Renal cortex interstitium (tissue), 11 donors: ENCODE data around the gene TMEM242. TPM values are rescaled to one million over a fixed set of nuclear protein-coding genes. Genes with fewer than 3 reads are reported as not detected.

ENCODE experiments used
- DNase-seq, 11 donors: peaks; one replicate each; pipeline ENCODE4 v3.0.0-alpha.2; 2013; ENCODE audit warnings: low read depth in 9 of 11, low spot score in 4 of 11; ENCODE audit errors: extremely low read depth in 1 of 11
- polyA plus RNA-seq, 3 donors: library from polyadenylated mRNA; unstranded; fragments of 120-200 nt; gene quantifications; one replicate each; pipeline ENCODE4 v1.2.1, GENCODE V29; 2013; ENCODE audit not compliant: insufficient read length in 3 of 3

The TMEM242 gene
- polyA plus RNA-seq, 3 donors = 11.1 to 13.9 (median 12.7) TPM

DNA sequence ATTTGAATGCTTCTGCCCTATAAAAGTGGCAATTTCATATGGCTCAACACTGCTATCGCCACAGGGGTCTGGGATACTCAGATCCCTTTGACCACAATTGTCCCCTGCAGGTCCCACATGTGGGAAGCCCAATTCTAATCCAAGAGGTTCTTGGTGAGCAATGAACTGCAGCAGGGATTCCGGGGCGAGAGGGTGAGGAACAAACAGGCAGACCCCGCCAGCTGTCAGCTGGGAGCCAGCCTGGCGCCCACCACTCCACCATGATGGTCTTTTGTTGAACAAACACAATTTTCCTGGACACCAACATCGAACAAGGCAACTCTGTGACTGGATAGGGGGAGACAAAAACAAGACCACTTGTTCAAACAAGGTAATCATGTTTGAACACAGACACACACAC lies 80.5 kb downstream of the TMEM242 start:
- DNase-seq = no peak

DNA sequence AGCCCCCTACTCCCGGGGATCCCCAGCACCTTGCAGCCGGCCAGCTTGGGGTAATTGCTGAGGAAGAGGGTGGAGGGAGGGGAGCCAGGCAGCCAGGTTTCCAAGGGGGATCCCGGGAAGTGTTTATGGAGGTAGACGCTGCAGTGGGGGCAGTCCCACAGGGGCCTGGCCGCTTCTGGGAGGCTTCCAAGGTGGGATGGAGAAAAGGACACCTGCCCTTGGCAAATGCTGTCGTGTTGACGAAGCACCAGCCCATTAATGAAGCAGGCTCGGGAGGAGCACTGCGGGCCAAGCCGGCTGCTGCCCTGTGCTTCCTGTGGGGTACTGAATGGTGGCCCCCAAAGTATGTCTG lies 82.4 kb downstream of the TMEM242 start:
- no peak for DNase-seq

DNA sequence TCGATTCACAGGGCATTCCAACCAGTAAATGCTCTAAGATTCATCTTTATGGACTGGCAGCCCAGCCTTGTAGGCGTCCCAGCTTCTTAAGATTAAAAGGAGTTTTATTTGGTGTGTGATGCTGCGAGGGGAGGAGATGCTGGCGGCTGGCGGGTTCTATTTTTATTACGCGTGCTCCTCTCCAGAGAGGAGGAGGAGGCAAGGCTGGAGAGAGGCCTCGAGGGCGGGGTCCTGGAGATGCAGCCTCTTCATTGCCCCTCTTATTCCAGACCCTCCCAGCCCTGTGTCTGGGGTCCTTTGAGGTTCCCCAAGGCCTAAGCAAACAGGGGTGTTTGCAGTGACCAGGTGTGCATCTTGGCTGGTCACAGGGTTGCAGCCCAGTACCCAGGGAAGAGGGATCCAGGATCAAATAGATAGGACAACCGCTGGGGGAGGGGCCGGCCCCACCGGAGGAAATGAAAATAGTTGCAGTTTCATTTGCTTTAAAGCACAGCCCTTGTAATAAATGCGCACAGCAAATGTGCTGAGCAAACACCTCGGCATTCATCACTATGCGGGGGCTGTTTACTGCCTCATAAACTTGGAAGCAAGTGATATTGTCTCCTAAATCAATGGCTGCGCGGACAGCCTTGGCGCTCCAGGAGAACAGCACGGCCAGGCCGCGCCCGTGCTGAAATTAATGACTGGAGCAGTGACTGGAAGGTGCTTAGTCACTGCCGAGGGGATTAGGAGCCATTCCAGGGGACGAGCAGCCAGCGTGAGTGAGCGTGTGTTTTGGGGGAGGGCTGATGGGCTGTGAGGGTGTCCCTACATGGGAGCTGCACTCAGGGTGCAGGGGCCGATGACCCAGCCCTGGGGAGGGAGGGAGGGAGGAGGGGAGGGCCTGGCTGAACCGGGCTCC lies 83.0 kb downstream of the TMEM242 start:
- peak in 3 of 11 donors; percentile 68 to 82 (median 71) for DNase-seq

DNA sequence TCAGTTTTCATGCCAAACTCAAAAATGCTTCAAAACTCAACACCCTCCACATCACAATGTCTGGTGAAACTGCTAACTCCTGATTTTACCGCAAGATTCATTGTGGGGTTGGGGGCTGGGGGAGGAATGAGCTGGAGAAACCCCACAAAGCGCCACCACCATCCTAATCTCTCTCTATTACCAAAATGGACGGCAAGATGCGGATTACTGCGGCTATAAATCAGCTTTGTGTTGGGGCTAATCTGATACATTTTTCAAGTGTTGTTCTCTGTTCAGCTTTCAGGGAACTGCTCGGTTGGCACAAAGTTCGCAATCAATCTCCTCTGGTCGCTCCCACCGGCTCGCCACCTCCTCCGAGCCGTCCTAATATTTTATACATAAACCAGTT lies 83.7 kb downstream of the TMEM242 start:
- DNase-seq = no peak

Other genes starting within 250 kb of the TMEM242 start
- 10 to 100 TPM; 14.8 to 22.4 (median 17.9) TPM for gene ZDHHC14, start 57.7 kb upstream of the TMEM242 start, polyA plus RNA-seq